HepG2 (cell line): ENCODE data around the gene ANAPC2. TPM values are rescaled to one million over a fixed set of nuclear protein-coding genes. Genes with fewer than 3 reads are reported as not detected.

Source experiments
- HNF4A ChIP-seq: sonication (generic); formaldehyde crosslinking; IDR thresholded peaks from 2 replicates; pipeline ENCODE4 v1.4.0; 2020; ENCODE audit warnings: missing genetic modification reagents
- MAZ ChIP-seq, 2 experiments: sonication (generic) in 1 of 2; formaldehyde crosslinking in 1 of 2; IDR thresholded peaks; 2 replicates each; pipeline versions ENCODE4 v1.5.0 to v1.6.1; 2012 to 2020; ENCODE audit warnings: low read depth in 2 of 2, mild to moderate bottlenecking in 2 of 2, borderline replicate concordance in 1 of 2, improper control_type of control experiment in 1 of 2, low read length in 1 of 2, missing genetic modification reagents in 1 of 2, moderate library complexity in 1 of 2
- MEF2D ChIP-seq: sonication (generic); formaldehyde crosslinking; IDR thresholded peaks from 2 replicates; pipeline ENCODE4 v1.5.1; 2020; ENCODE audit warnings: mild to moderate bottlenecking, missing genetic modification reagents
- MXI1 ChIP-seq: IDR thresholded peaks from 3 replicates; pipeline ENCODE4 v1.6.1; 2012; ENCODE audit warnings: low read depth, low read length, inconsistent platforms, borderline replicate concordance
- NFKB2 ChIP-seq: sonication (generic); formaldehyde crosslinking; IDR thresholded peaks from 2 replicates; pipeline ENCODE4 v1.4.0; 2020; ENCODE audit warnings: missing genetic modification reagents, borderline replicate concordance
- NR3C1 ChIP-seq: sonication (generic); formaldehyde crosslinking; IDR thresholded peaks from 2 replicates; pipeline ENCODE4 v1.4.0; 2020; ENCODE audit warnings: missing genetic modification reagents
- SIX4 ChIP-seq: sonication (generic); formaldehyde crosslinking; IDR thresholded peaks from 2 replicates; pipeline ENCODE4 v1.4.0; 2020; ENCODE audit warnings: missing genetic modification reagents
- SRY ChIP-seq: sonication (generic); formaldehyde crosslinking; IDR thresholded peaks from 2 replicates; pipeline ENCODE4 v1.8.0; 2022; ENCODE audit warnings: mild to moderate bottlenecking, missing genetic modification reagents
- polyA plus RNA-seq, 8 experiments: library from polyadenylated mRNA; depleted of rRNA in 3 of 8; stranded (reverse) in 7 of 8; unstranded in 1 of 8; fragments of >200 nt; fragmentation: Illumina TruSeq in 4 of 8; extraction: Trizol in 4 of 8; gene quantifications; 2 replicates each; pipeline versions ENCODE4 v1.2.1 to v1.2.3, GENCODE V29; 2011 to 2016; ENCODE audit warnings: low read depth in 4 of 8, missing spikeins in 1 of 8, mixed read lengths in 1 of 8; ENCODE audit not compliant: insufficient read depth in 1 of 8
- total RNA-seq, 5 experiments: library from RNA; depleted of rRNA; stranded (reverse); fragments of >200 nt; fragmentation: Illumina TruSeq; extraction: Trizol; gene quantifications; 2 replicates each; pipeline ENCODE4 v1.2.3, GENCODE V29; 2016; ENCODE audit warnings: low read depth in 1 of 5
- TF ChIP-seq, protein P1 (sequence below), 2 experiments: fragments of 450-650 bp in 1 of 2; sonication (generic) in 1 of 2; formaldehyde crosslinking in 1 of 2; IDR thresholded peaks; 2 replicates each; pipeline versions ENCODE4 v1.6.1 to v1.8.0; 2016 to 2022; ENCODE audit warnings: antibody characterized with exemption in 1 of 2, mild to moderate bottlenecking in 1 of 2, missing genetic modification reagents in 1 of 2
- TF ChIP-seq, protein P2 (sequence below): sonication (generic); formaldehyde crosslinking; IDR thresholded peaks from 2 replicates; pipeline ENCODE4 v1.4.0; 2020; ENCODE audit warnings: missing genetic modification reagents

Gene ANAPC2
- total and polyA plus RNA-seq, 2 of the 13 experiments (the other 11 are each of a cell fraction or from before 2014, with no cell fraction given) = 12.3 to 15.4 TPM

DNA sequence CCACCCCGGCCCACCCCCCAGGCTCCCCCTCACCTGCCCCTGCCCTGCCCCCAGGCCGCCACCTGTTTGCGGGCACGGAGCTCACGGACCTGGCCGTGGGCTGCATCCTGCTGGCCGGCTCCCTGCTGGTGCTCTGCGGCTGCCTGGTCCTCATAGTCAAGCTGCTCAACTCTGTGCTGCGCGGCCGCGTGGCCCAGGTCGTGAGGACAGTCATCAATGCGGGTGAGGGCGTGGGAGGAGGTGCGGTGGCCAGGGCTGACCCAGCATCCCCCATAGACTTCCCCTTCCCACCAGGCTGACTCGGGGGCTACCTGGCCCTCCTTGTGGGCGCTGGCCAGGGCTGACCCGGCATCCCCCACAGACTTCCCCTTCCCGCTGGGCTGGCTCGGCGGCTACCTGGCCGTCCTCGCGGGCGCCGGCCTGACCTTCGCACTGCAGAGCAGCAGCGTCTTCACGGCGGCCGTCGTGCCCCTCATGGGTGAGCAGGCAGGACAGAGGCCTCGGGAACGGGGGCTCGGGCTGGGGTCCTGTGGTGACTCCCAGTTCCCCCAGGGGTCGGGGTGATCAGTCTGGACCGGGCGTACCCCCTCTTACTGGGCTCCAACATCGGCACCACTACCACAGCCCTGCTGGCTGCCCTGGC is 45.8 kb upstream of the ANAPC2 start (continued):
- TF ChIP-seq, protein P1, sequence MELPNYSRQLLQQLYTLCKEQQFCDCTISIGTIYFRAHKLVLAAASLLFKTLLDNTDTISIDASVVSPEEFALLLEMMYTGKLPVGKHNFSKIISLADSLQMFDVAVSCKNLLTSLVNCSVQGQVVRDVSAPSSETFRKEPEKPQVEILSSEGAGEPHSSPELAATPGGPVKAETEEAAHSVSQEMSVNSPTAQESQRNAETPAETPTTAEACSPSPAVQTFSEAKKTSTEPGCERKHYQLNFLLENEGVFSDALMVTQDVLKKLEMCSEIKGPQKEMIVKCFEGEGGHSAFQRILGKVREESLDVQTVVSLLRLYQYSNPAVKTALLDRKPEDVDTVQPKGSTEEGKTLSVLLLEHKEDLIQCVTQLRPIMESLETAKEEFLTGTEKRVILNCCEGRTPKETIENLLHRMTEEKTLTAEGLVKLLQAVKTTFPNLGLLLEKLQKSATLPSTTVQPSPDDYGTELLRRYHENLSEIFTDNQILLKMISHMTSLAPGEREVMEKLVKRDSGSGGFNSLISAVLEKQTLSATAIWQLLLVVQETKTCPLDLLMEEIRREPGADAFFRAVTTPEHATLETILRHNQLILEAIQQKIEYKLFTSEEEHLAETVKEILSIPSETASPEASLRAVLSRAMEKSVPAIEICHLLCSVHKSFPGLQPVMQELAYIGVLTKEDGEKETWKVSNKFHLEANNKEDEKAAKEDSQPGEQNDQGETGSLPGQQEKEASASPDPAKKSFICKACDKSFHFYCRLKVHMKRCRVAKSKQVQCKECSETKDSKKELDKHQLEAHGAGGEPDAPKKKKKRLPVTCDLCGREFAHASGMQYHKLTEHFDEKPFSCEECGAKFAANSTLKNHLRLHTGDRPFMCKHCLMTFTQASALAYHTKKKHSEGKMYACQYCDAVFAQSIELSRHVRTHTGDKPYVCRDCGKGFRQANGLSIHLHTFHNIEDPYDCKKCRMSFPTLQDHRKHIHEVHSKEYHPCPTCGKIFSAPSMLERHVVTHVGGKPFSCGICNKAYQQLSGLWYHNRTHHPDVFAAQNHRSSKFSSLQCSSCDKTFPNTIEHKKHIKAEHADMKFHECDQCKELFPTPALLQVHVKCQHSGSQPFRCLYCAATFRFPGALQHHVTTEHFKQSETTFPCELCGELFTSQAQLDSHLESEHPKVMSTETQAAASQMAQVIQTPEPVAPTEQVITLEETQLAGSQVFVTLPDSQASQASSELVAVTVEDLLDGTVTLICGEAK (IDR thresholded peaks at IDR 0.05) = no peak
- TF ChIP-seq, protein P1 (CRISPR knock-in tag; IDR thresholded peaks at IDR 0.05) = peak; percentile 43; the same call in 1 of the 2 replicates
- TF ChIP-seq NFKB2 = 0 out of 2 replicates have a peak, but pooled peaks have one; percentile 25
- TF ChIP-seq MAZ (IDR thresholded peaks at IDR 0.05; ENCODE audit: borderline replicate concordance, low read depth, low read length) = no peak
- peak; percentile 35; the same call in 1 of the 2 replicates for TF ChIP-seq MAZ (CRISPR knock-in tag; IDR thresholded peaks at IDR 0.05; ENCODE audit: low read depth)
- TF ChIP-seq MEF2D (CRISPR knock-in tag) = no peak
- TF ChIP-seq, protein P2, sequence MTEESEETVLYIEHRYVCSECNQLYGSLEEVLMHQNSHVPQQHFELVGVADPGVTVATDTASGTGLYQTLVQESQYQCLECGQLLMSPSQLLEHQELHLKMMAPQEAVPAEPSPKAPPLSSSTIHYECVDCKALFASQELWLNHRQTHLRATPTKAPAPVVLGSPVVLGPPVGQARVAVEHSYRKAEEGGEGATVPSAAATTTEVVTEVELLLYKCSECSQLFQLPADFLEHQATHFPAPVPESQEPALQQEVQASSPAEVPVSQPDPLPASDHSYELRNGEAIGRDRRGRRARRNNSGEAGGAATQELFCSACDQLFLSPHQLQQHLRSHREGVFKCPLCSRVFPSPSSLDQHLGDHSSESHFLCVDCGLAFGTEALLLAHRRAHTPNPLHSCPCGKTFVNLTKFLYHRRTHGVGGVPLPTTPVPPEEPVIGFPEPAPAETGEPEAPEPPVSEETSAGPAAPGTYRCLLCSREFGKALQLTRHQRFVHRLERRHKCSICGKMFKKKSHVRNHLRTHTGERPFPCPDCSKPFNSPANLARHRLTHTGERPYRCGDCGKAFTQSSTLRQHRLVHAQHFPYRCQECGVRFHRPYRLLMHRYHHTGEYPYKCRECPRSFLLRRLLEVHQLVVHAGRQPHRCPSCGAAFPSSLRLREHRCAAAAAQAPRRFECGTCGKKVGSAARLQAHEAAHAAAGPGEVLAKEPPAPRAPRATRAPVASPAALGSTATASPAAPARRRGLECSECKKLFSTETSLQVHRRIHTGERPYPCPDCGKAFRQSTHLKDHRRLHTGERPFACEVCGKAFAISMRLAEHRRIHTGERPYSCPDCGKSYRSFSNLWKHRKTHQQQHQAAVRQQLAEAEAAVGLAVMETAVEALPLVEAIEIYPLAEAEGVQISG = peak; percentile 47; the same call in 1 of the 2 replicates
- peak; percentile 52 for TF ChIP-seq HNF4A (CRISPR knock-in tag)
- TF ChIP-seq NR3C1 (CRISPR knock-in tag) = no peak
- TF ChIP-seq SRY = 0 out of 2 replicates have a peak, but pooled peaks have one; percentile 25
- no peak for TF ChIP-seq SIX4 (CRISPR knock-in tag)
- TF ChIP-seq MXI1 = no peak
